GM04504 (cell line): ENCODE data around the gene UBAC1.
"Not testable (repeated sequence)": the region's sequence is repeated elsewhere in the genome, so short reads cannot be mapped to it uniquely, and the experiment has no call there.

Experiments
- DNase-seq: peaks from one replicate; pipeline ENCODE4 v3.0.0-alpha.2; 2012; ENCODE audit warnings: low read depth

The UBAC1 gene

DNA sequence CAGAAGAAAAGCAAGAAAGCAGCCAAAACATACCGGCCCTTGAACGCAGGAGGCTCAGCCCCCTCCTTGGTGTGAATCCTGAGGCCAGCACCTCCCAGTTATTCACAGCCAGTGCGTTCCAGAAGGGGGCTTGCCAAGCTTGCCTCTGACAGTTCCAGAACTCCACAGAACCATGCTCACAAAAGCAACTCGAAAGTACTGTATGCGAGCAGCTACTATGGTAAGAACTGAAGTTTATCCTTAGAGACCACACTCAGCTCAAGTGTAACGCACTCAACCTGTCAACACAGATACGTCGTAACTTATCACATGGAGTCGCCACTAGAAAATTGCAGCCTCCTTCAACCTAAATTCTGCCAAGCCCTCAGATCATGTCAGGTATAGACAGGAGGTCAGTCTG lies 1.4 kb downstream of the UBAC1 start:
- DNase-seq, result no peak

- no peak for DNase-seq
These were observed 2.7 kb downstream of the UBAC1 start for GRCh38 chr9:135958485-135958884.

DNA sequence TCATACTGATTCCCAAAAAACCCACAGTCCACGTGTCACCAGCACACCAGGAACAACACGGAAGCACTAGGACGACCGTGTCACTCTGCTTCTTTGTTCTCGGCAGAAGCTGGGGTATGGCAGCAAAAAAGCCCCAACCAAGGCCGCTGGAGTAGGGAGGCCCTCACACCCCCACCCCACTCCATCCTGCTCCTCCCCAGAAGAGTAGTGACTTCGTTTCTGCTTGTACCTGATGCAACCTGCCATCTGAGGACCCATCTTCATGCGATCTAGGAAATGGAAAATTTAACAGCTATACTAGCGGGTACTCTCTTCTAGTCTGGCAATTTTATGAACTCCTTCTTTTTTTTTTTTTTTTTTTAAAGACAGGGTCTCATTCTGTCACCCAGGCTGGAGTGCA lies 3.7 kb downstream of the UBAC1 start:
- DNase-seq, result no peak

GRCh38 chr9:135956802-135957174 lies 4.4 kb downstream of the UBAC1 start:
- DNase-seq, result no peak

GRCh38 chr9:135955934-135956801 lies 5.0 kb downstream of the UBAC1 start:
- DNase-seq, result no peak

DNA sequence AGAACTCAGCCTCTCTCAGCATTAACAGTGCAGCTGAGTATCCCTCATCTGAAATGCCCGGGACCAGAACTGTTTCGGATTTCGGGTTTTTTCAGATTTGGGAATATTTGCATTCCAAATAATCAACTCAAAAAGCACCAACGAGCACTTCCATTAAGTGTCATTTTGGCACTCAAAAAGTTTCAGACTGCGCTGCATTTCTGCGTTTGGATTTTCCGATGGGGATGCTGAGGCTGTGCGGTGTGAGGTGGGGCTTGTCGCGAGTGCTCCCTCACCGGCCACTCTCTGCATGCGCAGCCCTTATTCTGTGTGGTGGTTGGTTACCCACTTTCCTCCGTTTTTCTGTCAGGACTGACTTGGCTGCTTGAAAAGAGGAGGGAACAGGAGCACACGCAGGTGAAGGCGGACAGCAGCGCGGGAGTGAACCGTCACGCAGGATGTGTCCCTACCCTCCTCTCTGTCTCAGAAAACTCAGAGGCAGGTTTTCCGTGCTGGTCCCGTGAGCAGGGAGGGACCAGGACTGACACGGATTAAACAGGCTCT lies 8.4 kb downstream of the UBAC1 start:
- no peak for DNase-seq

DNA sequence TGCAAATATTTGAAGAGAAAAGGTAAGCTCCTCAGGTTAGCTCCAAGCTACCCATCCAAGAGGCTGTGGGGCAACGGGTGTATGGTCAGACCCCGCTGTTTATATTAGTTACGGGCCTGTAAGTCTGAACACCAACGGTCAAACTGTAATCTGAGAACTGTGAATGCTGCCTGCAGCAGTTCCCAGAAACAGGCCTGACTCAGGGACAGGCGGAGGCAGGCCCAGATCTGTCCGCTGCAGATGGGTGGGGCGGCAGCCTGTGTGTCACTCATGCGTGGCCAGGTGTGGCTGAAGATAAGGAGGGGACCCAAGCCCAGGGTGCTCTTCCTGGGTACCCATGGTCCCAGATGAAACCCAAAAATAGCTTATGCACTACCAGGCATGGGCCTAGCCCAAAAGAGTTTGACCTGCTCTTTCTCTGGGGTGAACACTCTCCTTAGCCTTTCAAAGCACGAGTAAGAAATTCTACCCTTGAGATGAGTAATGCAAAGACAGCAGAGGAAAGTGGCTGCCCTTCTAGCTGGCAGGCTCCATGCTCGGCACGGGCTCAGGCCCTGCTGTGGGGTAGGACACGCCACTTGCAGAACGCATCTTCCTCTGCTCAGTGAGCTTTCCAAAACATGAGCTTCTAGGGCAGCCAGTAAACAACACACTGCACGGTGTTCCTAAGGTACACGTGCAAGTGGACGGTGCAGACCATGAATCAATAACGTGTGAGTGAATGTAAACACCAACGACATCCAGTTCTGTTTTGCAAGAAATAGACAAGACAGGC lies 9.1 kb downstream of the UBAC1 start:
- no peak for DNase-seq

DNA sequence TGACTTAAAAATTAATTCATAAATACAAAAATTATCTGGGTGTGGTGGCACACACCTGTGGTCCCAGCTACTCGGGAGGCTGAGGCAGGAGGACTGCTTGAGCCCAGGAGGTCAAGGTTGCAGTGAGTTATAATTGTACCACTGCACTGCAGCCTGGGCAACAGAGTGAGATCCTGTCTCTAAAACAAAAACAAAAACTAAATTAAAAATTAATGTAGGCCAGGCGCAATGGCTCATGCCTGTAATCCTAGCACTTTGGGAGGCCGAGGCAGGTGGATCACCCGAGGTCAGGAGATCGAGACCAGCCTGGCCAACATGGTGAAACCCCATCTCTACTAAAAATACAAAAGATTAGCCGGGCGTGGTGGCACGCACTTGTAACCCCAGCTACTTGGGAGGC lies 9.9 kb downstream of the UBAC1 start:
- not testable (repeated sequence) for DNase-seq

DNA sequence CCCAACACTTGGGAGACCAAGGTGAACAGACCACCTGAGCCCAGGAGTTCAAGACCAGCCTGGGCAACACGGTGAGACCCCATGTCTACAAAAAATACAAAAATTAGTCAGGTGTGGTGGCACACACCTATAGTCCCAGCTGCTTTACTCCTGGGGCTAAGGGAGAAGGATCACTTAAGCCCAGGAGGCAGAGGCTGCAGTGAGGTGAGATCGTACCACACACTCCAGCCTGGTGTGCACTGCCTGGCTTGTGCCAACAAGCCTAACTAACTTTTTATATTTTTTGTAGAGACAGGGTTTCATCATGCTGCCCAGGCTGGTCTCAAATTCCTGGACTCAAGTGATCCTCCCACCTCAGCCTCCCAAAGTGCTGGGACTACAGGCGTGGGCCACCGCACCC lies 10.3 kb downstream of the UBAC1 start:
- not testable (repeated sequence) for DNase-seq

- no peak for DNase-seq
These were observed 11.0 kb downstream of the UBAC1 start for GRCh38 chr9:135950135-135950682.

GRCh38 chr9:135949501-135950134 lies 11.6 kb downstream of the UBAC1 start:
- no peak for DNase-seq

- DNase-seq, result no peak
These were observed 12.2 kb downstream of the UBAC1 start for GRCh38 chr9:135948968-135949367.

GRCh38 chr9:135948446-135948845 lies 12.7 kb downstream of the UBAC1 start:
- no peak for DNase-seq

- no peak for DNase-seq
These were observed 13.6 kb downstream of the UBAC1 start for GRCh38 chr9:135947582-135947981.

- not testable (repeated sequence) for DNase-seq
These were observed 14.1 kb downstream of the UBAC1 start for GRCh38 chr9:135947105-135947504.

- DNase-seq, result no peak
These were observed 14.7 kb downstream of the UBAC1 start for GRCh38 chr9:135946392-135946994.

GRCh38 chr9:135945969-135946368 lies 15.2 kb downstream of the UBAC1 start:
- no peak for DNase-seq

DNA sequence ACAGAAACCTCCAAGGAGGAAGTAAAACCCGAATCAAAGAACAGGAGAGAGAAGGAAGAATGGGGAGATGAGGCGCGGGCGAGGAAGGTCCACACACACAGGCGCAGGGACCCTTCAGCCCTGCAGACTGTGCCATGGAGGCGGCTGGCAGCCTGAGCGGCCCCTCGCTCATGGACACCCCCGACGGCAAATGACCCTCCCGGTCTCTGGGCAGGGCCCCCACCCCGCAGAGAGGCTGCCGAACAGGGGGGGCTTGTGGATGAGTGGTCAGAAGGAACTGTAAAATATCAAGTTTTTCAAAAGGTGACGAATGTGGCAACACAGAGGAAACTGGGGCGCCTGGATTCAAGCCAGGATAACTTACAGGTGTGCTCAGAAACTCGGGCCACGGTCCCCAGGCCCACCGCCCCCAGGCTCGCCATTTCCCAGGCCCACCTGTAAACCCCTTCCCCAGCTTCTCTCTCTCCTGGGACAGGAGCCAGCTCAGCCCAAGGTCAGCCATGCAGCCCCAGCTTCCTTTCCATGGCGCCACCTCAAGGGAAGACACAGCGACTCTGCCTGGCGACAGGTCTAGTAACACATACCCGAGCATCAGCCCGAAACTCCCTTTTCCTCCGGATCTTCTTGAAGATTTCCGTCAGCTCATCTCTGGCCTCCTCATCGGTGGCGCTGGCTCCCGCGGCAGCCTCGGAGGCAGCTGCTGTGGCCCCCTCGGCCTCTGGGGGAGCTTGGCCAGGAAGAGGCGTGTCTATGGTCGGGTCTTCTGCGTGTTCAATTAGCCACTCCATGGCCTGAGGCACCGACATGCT lies 16.5 kb downstream of the UBAC1 start:
- no peak for DNase-seq

DNA sequence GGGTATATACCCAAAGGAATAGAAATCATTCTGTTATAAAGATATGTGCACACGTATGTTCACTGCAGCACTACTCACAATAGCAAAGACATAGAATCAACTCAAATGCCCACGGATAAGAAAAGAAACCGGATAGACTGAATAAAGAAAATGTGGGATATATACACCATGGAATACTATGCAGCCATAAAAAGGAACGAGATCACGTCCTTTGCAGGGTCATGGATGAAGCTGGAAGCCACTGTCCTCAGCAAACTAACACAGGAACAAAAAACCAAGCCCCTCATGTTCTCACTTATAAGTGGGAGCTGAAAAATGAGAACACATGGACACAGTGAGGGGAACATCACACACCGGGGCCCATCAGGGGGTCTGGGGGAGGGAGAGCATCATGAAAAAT lies 17.6 kb downstream of the UBAC1 start:
- not testable (repeated sequence) for DNase-seq

GRCh38 chr9:135941288-135941995 lies 19.7 kb downstream of the UBAC1 start:
- DNase-seq, result no peak
